Measurements from ENCODE around the gene KCNF1. TPM values are rescaled to one million over a fixed set of nuclear protein-coding genes. Genes with fewer than 3 reads are reported as not detected.

Gene KCNF1
- total and polyA plus RNA-seq, 10 of the 15 experiments (the other 5 are each of a cell fraction or from before 2014, with no cell fraction given) = not detected

- TF ChIP-seq CTCF (IDR thresholded peaks at IDR 0.05 in 2 of 3, conservative IDR thresholded peaks at IDR 0.05 in 1 of 3; ENCODE audit: control insufficient read depth in 2 of 3, extremely low read depth in 1 of 3, insufficient read depth in 1 of 3, low read depth in 3 of 3, low read length in 3 of 3) = no peak
- TF ChIP-seq CREM (IDR thresholded peaks at IDR 0.05; ENCODE audit: low read depth) = no peak
- TF ChIP-seq TAF1 (IDR thresholded peaks at IDR 0.05; ENCODE audit: borderline replicate concordance, low read depth, low read length) = no peak
- TF ChIP-seq USF2 (IDR thresholded peaks at IDR 0.05; ENCODE audit: borderline replicate concordance, low read depth, low read length) = no peak
Measured at GRCh38 chr2:10948188-10948564, 36.4 kb downstream of the KCNF1 start (continued).

GRCh38 chr2:10948606-10949230 lies 37.0 kb downstream of the KCNF1 start:
- in situ Hi-C loops (cut with MboI) = no loop called here
- H4K20me1 ChIP-seq (ENCODE audit: control insufficient read depth, insufficient read depth) = no peaks in the 10 kb centered on the region
- ChIA-PET POLR2A (no interaction called here), SMC1A (ENCODE audit: uncharacterized antibody, unreplicated experiment) (no interaction called here), RAD21 (ENCODE audit: unreplicated experiment) (no interaction called here), CTCF (no interaction called here)
- H3K4me1 ChIP-seq (ENCODE audit: control insufficient read depth, insufficient read depth, low read length) = no peaks in the 10 kb centered on the region
- H3K79me2 ChIP-seq (ENCODE audit: control insufficient read depth, insufficient read depth, low read length) = no peaks in the 10 kb centered on the region
- H3K9me3 ChIP-seq (replicated peaks; ENCODE audit: control insufficient read depth, insufficient read depth, low read length) = no peaks in the 10 kb centered on the region; the same call in 2 of the 3 replicates
- H3K4me2 ChIP-seq (ENCODE audit: control insufficient read depth, insufficient read depth) = no peak overlapping the region
- intact Hi-C loops (cut with micrococcal nuclease; ENCODE audit: unreplicated experiment) = no loop called here
- 37% methylated on average over 15 of the region's 15 CpGs for WGBS (ENCODE audit: insufficient coverage, insufficient replicate concordance, low lambda C conversion rate, missing lambda C conversion rate)
- FAIRE-seq (no peak), ATAC-seq (no peak), DNase-seq (ENCODE audit: low read depth, low spot score) (no peak)
- BruUV-seq (replicated peaks) = no TSS peak
- no peaks in the 10 kb centered on the region for H3K36me3 ChIP-seq (ENCODE audit: control insufficient read depth in 2 of 2, insufficient read depth in 2 of 2, low read length in 1 of 2)
- H3K27me3 ChIP-seq (replicated peaks in 1 of 2; ENCODE audit: control insufficient read depth in 2 of 2, insufficient read depth in 2 of 2, low read length in 1 of 2) = no peaks in the 10 kb centered on the region
- no peak overlapping the region for H2AFZ ChIP-seq (ENCODE audit: control insufficient read depth, low read depth, low read length)
- no peak overlapping the region for H3K27ac ChIP-seq (ENCODE audit: control insufficient read depth, insufficient read depth)
- no peak overlapping the region for H3K4me3 ChIP-seq
- no peak overlapping the region for H3K9ac ChIP-seq (ENCODE audit: control insufficient read depth, insufficient read depth, low read length)
- TF ChIP-seq CHD2 (IDR thresholded peaks at IDR 0.05; ENCODE audit: borderline replicate concordance, low read depth, low read length) = no peak
- no peak for TF ChIP-seq ESRRA (IDR thresholded peaks at IDR 0.05; ENCODE audit: low read length)
- no peak for TF ChIP-seq ZNF592 (IDR thresholded peaks at IDR 0.05)
- TF ChIP-seq RB1 (IDR thresholded peaks at IDR 0.05; ENCODE audit: borderline replicate concordance) = no peak
- TF ChIP-seq HDAC6 (IDR thresholded peaks at IDR 0.05; ENCODE audit: unreplicated experiment) = no peak
- no peak for TF ChIP-seq REST (IDR thresholded peaks at IDR 0.05; ENCODE audit: low read depth, low read length)
- TF ChIP-seq CREM (IDR thresholded peaks at IDR 0.05; ENCODE audit: low read depth) = no peak
- no peak for TF ChIP-seq IRF4 (IDR thresholded peaks at IDR 0.05; ENCODE audit: low read depth, low read length)
- no peak for TF ChIP-seq RCOR1 (conservative IDR thresholded peaks at IDR 0.05; ENCODE audit: low read depth, low read length)
